PC-3 (cell line): ENCODE measurements around the gene ZFYVE9. TPM values are rescaled to one million over a fixed set of nuclear protein-coding genes. Genes with fewer than 3 reads are reported as not detected.

ENCODE experiments used
- ATAC-seq: fragments of 200-7000 bp; cut with Tn5 transposase; 2 replicates; pipeline ENCODE4 v1.9.1; 2020; ENCODE audit warnings: mild to moderate bottlenecking, moderate library complexity
- BruUV-seq: library from RNA; stranded (reverse); fragments of 400-500 nt; replicated peaks from 2 replicates; lab custom pipeline; 2021; lab: Mats Ljungman, UMichigan
- CTCF ChIA-PET: fragments of 300-600 bp; sonication (Branson Sonifier 250); formaldehyde crosslinking; loops from one replicate; lab custom pipeline; 2022; ENCODE audit warnings: antibody characterized with exemption; lab: Charles Lee
- POLR2A ChIA-PET: fragments of 300-600 bp; sonication (Branson Sonifier 250); formaldehyde crosslinking; loops from one replicate; lab custom pipeline; 2022; ENCODE audit warnings: antibody characterized with exemption; ENCODE audit not compliant: unreplicated experiment; lab: Charles Lee
- DNase-seq: peaks from one replicate; pipeline ENCODE4 v3.0.0-alpha.2; 2015
- H2AFZ ChIP-seq: fragments of 300-600 bp; sonication (generic); 2 replicates; pipeline ENCODE4 v1.6.0; 2016; ENCODE audit warnings: antibody characterized with exemption, low read length
- H3F3A ChIP-seq: fragments of 300-600 bp; sonication (generic); one replicate; pipeline ENCODE4 v1.6.0; 2017; ENCODE audit warnings: antibody characterized with exemption, low read length, control low read depth, mild to moderate bottlenecking; ENCODE audit not compliant: unreplicated experiment
- H3K27ac ChIP-seq: fragments of 300-600 bp; sonication (generic); 2 replicates; pipeline ENCODE4 v1.5.1; 2016; ENCODE audit warnings: mild to moderate bottlenecking, low read length
- H3K27me3 ChIP-seq: fragments of 300-600 bp; sonication (generic); 2 replicates; pipeline ENCODE4 v1.6.1; 2016; ENCODE audit warnings: low read length, mixed read lengths
- H3K36me3 ChIP-seq: fragments of 300-600 bp; sonication (generic); 2 replicates; pipeline ENCODE4 v1.6.1; 2016; ENCODE audit warnings: low read depth, mixed run types, low read length, mixed read lengths
- H3K4me1 ChIP-seq: fragments of 300-600 bp; sonication (generic); 2 replicates; pipeline ENCODE4 v1.5.1; 2016; ENCODE audit warnings: low read length; ENCODE audit not compliant: insufficient read depth
- H3K4me2 ChIP-seq: fragments of 300-600 bp; sonication (generic); 2 replicates; pipeline ENCODE4 v1.6.0; 2016; ENCODE audit warnings: low read length
- H3K4me3 ChIP-seq: fragments of 300-600 bp; sonication (generic); 2 replicates; pipeline ENCODE4 v1.5.1; 2016; ENCODE audit warnings: mild to moderate bottlenecking, low read length, mixed read lengths
- H3K79me2 ChIP-seq: fragments of 300-600 bp; sonication (generic); 2 replicates; pipeline ENCODE4 v1.6.1; 2017; ENCODE audit warnings: low read length, mixed read lengths
- H3K9ac ChIP-seq: fragments of 300-600 bp; sonication (generic); 2 replicates; pipeline ENCODE4 v1.6.0; 2016; ENCODE audit warnings: mild to moderate bottlenecking, low read length
- H3K9me2 ChIP-seq: fragments of 300-600 bp; sonication (generic); replicated peaks from 2 replicates; pipeline ENCODE4 v1.6.1; 2016; ENCODE audit warnings: mixed run types, low read length, mixed read lengths
- H3K9me3 ChIP-seq: fragments of 300-600 bp; sonication (generic); 2 replicates; pipeline ENCODE4 v1.6.1; 2016; ENCODE audit warnings: low read length, mixed read lengths
- H4K20me1 ChIP-seq: fragments of 300-600 bp; sonication (generic); 2 replicates; pipeline ENCODE4 v1.6.1; 2016; ENCODE audit warnings: low read length, mixed read lengths
- EZH2 ChIP-seq: fragments of 300-600 bp; sonication (generic); IDR thresholded peaks from one replicate; pipeline ENCODE4 v1.6.1; 2017; ENCODE audit warnings: antibody characterized with exemption, mild to moderate bottlenecking, low read length; ENCODE audit not compliant: unreplicated experiment
- EZH2phosphoT487 ChIP-seq: fragments of 300-600 bp; sonication (generic); IDR thresholded peaks from 2 replicates; pipeline ENCODE4 v1.6.1; 2018; ENCODE audit warnings: mild to moderate bottlenecking, antibody characterized with exemption, low read length, borderline replicate concordance
- intact Hi-C: fragments of 100-400 bp; cut with micrococcal nuclease; formaldehyde crosslinking; loops from 2 replicates; pipeline ENCODE4 v1.9.0; 2023
- total RNA-seq: library from RNA; depleted of rRNA; stranded (reverse); fragments of >200 nt; gene quantifications from 2 replicates; pipeline ENCODE4 v1.2.3, GENCODE V29; 2014
- TF ChIP-seq, protein P1 (sequence below): fragments of 300-600 bp; sonication (generic); conservative IDR thresholded peaks from 2 replicates; pipeline ENCODE4 v1.5.1; 2017; ENCODE audit warnings: antibody characterized with exemption, low read depth, mild to moderate bottlenecking, low read length

The ZFYVE9 gene
- total RNA-seq, 1 experiment from 2014 or later = 14.2 TPM

DNA sequence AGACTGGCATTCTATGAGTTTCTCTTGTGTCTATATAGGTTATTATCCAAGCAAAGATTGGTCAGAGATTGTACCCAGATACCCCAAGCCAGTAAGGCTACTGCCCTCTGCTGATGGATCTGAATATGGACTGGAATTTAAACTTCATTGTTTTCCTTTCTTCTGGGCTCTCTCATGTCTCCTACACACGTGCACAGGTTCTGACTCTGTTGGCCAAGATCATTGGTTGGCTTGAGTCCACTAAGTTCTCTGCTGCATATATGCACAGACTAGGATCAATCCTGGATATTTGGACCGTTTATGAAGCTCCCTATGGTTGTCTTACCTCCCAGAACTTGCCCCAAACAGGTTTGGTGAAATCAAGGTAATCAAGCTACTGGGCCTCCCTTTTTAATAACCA, 154.5 kb downstream of the ZFYVE9 start:
- TF ChIP-seq, protein P1, sequence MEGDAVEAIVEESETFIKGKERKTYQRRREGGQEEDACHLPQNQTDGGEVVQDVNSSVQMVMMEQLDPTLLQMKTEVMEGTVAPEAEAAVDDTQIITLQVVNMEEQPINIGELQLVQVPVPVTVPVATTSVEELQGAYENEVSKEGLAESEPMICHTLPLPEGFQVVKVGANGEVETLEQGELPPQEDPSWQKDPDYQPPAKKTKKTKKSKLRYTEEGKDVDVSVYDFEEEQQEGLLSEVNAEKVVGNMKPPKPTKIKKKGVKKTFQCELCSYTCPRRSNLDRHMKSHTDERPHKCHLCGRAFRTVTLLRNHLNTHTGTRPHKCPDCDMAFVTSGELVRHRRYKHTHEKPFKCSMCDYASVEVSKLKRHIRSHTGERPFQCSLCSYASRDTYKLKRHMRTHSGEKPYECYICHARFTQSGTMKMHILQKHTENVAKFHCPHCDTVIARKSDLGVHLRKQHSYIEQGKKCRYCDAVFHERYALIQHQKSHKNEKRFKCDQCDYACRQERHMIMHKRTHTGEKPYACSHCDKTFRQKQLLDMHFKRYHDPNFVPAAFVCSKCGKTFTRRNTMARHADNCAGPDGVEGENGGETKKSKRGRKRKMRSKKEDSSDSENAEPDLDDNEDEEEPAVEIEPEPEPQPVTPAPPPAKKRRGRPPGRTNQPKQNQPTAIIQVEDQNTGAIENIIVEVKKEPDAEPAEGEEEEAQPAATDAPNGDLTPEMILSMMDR = peak; percentile 86
- TF ChIP-seq EZH2phosphoT487 = no peak
- intact Hi-C loops = loop anchor here (1.0 kb wide), 2 partner anchors 154 to 169 kb away; partner anchors contain the start of gene ZFYVE9
- H3K9me3 ChIP-seq = no peaks in the 10 kb centered on the region
- POLR2A ChIA-PET = no interaction called here
- no peak overlapping the region for H2AFZ ChIP-seq
- no peak overlapping the region for H3K4me2 ChIP-seq
- H3K4me1 ChIP-seq = no peaks in the 10 kb centered on the region
- peak; percentile 76 for DNase-seq
- no peaks in the 10 kb centered on the region for H3K36me3 ChIP-seq
- H3K9me2 ChIP-seq = no peaks in the 10 kb centered on the region
- peak; percentile 90 for ATAC-seq
- BruUV-seq = no TSS peak
- no peaks in the 10 kb centered on the region for H3K27me3 ChIP-seq
- no peak overlapping the region for H3K27ac ChIP-seq
- H3K9ac ChIP-seq = no peak overlapping the region
- no peaks in the 10 kb centered on the region for H3F3A ChIP-seq
- no peak overlapping the region for H3K4me3 ChIP-seq
- no peaks in the 10 kb centered on the region for H4K20me1 ChIP-seq
- H3K79me2 ChIP-seq = no peaks in the 10 kb centered on the region
- CTCF ChIA-PET = no interaction called here

DNA sequence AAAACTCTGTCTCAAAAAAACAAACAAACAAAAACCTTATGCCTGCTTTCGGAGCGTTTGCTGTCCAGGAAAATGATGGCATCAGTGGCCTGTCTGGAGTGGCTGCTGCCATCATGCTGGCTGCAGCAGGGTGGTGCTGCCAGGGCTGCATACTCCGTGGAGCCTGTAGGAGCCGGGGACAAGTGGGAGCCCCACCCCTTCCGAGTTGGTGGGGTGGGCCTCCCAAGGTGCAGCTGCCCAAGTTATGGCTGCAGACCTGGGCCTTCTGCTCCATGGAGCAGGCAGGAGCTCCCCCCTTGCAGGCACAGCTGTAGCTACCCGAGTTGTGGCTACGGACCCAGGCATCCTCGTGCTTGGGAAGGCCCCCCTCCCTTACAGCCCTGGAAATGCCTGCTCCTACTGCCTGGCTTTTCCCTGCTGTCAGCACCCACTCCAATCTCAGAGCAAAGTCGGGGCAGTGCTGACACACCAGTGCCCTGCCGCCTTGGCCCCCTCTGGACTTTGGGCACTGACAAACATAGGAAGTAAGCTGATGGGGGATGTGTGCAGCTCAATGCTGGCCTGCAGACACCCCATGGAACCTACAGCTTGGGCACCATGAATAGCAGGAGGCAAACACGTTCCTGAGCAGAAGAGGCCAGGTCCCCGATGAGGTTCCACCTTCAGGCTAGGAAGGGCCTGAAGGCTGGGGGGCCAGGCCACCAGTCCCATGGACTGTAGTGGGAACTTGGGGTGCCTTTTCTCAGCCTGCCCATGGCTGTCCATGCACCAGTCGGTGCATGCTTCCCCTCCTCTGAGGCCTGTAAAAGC, 163.7 kb downstream of the ZFYVE9 start:
- POLR2A ChIA-PET = no interaction called here
- H3F3A ChIP-seq = no peaks in the 10 kb centered on the region
- no peak for TF ChIP-seq EZH2phosphoT487
- TF ChIP-seq EZH2 = no peak
- TF ChIP-seq, protein P1 = no peak
- no peak overlapping the region for H3K9ac ChIP-seq
- H3K27ac ChIP-seq = no peak overlapping the region
- no peaks in the 10 kb centered on the region for H3K79me2 ChIP-seq
- no peak overlapping the region for H3K4me3 ChIP-seq
- no TSS peak for BruUV-seq
- intact Hi-C loops = no loop called here
- no peak for ATAC-seq
- no peak overlapping the region for H3K4me2 ChIP-seq
- no peaks in the 10 kb centered on the region for H3K4me1 ChIP-seq
- no peak for DNase-seq
- no peaks in the 10 kb centered on the region for H3K27me3 ChIP-seq
- no peaks in the 10 kb centered on the region for H4K20me1 ChIP-seq
- CTCF ChIA-PET = no interaction called here
- H3K9me3 ChIP-seq = no peaks in the 10 kb centered on the region
- H3K9me2 ChIP-seq = no peaks in the 10 kb centered on the region
- no peak overlapping the region for H2AFZ ChIP-seq
- no peaks in the 10 kb centered on the region for H3K36me3 ChIP-seq
